Measurements from ENCODE around the gene PRKCH. TPM values are rescaled to one million over a fixed set of nuclear protein-coding genes. Genes with fewer than 3 reads are reported as not detected.

PRKCH gene
- polyA plus RNA-seq, 1 donor from 2014 or later = 8.7 TPM

Other genes starting within 250 kb of the PRKCH start
- gene TMEM30B, start 40.2 kb upstream of the PRKCH start, polyA plus RNA-seq (ENCODE audit: insufficient read depth, low read depth, low replicate concordance) = 7.1 TPM

All from brain (organoid and tissue), 1 donor.